Measurements from ENCODE around the gene CLMN.
A peak's percentile ranks its signal among the peaks of the same experiment; 100 is the strongest.

The CLMN gene

GRCh38 chr14:95245334-95245733 lies 74.4 kb downstream of the CLMN start:
- no peak for DNase-seq

- DNase-seq: no peak
These were observed 75.1 kb downstream of the CLMN start for GRCh38 chr14:95244587-95244986.

GRCh38 chr14:95242870-95243269 lies 76.8 kb downstream of the CLMN start:
- no peak for DNase-seq

GRCh38 chr14:95240859-95241813 lies 78.6 kb downstream of the CLMN start:
- no peak for DNase-seq

DNA sequence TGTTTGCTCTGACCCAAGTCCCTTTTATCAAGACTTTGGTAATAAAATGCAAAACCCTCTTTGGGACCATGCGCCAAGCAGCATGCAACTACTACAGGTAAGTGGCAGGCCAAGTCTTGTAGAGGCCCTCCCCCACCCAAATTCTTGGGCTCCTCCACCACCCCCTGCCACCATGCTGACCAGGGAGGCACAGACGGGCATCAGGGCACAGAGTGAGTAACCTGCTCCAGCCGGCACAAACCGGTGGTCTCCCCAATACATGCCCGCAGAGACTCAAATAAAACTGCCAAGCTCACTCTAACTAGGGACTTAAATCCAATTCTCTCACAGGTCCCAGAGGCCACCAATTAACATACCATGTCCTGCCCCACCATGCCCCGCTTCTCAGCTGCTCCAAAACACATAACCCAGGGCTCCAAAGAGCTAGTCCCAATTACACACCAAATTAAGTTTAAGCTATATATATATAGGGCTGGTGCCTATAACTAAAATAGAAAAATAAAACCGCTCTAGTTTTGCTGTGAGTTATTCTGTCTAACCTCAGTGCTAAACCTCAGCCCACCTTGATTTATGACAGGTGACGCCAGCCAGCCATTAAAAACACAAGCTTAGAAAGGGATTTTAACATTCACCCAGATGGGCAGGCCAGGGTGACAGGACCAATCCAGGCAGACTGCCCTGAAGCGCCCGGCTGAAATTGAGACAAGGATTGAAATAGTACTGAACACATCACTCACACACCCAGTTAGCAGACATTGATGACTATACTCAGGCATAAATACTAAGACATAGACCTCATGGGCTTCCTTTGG lies 81.0 kb downstream of the CLMN start:
- DNase-seq: no peak

- no peak for DNase-seq
These were observed 81.8 kb downstream of the CLMN start for GRCh38 chr14:95237958-95238340.

- DNase-seq: no peak
These were observed 82.4 kb downstream of the CLMN start for GRCh38 chr14:95237121-95237957.

DNA sequence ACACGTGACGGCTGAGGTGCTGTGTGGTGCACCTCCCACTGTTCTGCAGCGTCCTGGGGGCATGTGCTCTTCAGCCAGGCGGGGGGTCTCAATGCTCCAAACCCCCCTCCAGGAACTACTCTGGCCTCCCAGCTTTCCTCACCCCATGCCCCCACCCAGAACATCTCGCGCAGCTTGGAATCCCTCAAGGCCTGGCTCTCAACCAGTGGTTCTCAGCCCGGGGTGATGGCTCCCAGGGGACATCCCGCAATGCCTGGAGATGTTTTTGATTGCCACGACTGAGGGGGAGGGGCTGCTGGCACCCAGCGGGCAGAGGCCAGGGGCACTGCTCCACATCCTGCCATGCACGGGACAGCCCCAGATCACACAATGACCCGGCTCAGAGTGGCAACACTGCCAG lies 83.5 kb downstream of the CLMN start:
- no peak for DNase-seq

DNA sequence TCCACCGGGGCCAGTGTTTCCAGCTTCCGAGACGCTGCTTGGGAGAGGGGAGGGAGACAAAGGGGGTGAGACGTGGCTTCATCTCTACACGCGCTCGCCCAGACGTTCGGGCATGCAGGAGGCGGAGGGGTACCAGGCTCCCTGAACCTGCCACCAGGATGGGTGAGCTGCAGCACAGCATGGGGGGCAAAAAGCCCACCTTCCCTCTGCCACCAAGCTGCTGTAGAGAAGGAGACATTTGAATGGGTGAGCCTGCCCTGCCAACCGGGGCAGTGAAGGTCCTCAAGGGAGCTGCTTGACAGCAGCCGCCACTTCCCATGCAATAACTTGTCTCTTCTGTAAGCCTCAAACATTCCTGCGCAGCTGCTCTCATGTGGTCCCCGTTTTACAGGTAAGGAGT lies 83.9 kb downstream of the CLMN start:
- no peak for DNase-seq

- no peak for DNase-seq
These were observed 84.4 kb downstream of the CLMN start for GRCh38 chr14:95235351-95235750.

DNA sequence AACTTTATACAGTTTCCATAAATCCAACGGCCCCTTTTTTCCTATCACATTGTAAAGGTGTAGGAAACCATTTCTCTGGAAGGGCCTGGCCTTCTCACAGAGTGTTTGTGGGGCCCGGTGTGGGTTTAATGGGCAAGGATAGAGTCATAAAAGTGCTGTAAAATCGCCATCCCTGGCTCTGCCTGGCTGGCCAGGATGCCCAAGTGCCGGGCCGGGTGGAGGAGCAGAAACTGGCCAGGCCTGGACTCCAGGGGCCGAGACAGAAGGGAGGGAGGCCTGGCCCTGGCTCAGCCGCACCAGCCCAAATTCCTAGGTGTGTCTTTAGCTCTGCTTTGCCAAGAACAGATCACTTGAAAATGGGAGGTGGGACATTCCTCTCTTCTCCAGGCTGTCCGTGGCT lies 85.3 kb downstream of the CLMN start:
- DNase-seq: no peak

- peak in 5 of 56 donors; percentile 12 to 42 (median 16) for DNase-seq
These were observed 85.9 kb downstream of the CLMN start for GRCh38 chr14:95233702-95234241.

GRCh38 chr14:95232894-95233584 lies 86.7 kb downstream of the CLMN start:
- DNase-seq: no peak

DNA sequence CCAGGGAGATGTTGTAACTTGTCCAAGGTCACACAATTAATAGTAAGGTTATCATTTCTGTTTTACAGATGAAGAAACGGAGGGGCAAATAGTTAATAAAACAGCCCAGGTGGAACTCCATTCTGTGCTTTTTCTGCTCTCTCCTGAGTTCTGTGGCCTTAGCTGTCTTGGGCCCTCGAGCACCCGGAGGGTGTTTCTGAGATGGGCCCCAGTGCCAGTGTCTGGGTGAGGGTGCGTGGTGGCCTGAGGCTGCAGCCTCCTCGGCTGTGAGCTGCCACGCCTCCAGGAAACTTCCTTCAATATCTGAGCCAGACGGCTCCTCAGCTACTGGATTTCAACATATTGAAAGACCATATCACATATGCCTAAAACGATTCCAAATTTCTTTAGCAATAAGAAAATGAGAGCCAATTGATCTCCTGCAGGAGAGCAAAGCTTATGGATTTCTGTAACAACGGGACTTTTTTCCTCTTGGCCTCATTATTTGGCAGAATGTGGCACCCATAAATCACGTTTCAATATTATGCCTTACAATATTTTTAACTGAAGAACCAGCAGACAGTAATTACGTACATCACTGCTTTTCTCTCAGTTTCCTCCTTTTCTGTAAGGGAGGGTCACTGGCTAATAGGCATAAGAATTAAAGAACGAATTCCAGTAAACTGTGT lies 87.6 kb downstream of the CLMN start:
- DNase-seq: no peak

GRCh38 chr14:95229749-95230148 lies 90.0 kb downstream of the CLMN start:
- DNase-seq: no peak

- no peak for DNase-seq
These were observed 91.5 kb downstream of the CLMN start for GRCh38 chr14:95228240-95228639.

- peak in 1 of 56 donors; percentile 34 for DNase-seq
These were observed 92.3 kb downstream of the CLMN start for GRCh38 chr14:95227279-95227860.

- no peak for DNase-seq
These were observed 92.9 kb downstream of the CLMN start for GRCh38 chr14:95226801-95227200.

GRCh38 chr14:95225251-95225887 lies 94.3 kb downstream of the CLMN start:
- no peak for DNase-seq
